ENCODE data around the gene SRCIN1.
A peak's percentile ranks its signal among the peaks of the same experiment; 100 is the strongest.

- TF ChIP-seq CTCF (IDR thresholded peaks at IDR 0.05) (peak in 5 of 6 experiments; percentile 27 to 66 (median 52)), POLR2A (IDR thresholded peaks at IDR 0.05) (no peak)
Observed at GRCh38 chr17:38508954-38509771, 96.6 kb downstream of the SRCIN1 start.
